Smooth muscle cell (in vitro differentiated cells): ENCODE data around the gene FZR1. TPM values are rescaled to one million over a fixed set of nuclear protein-coding genes. Genes with fewer than 3 reads are reported as not detected.
"Not testable (repeated sequence)": the region's sequence is repeated elsewhere in the genome, so short reads cannot be mapped to it uniquely, and the experiment has no call there.

Source experiments
- DNase-seq: peaks from one replicate; lab custom pipeline; 2025; ENCODE audit not compliant: unreplicated experiment; lab: John Stamatoyannopoulos, UW
- H2AFZ ChIP-seq: fragments of 200-600 bp; sonication (generic); 2 replicates; pipeline ENCODE4 v1.6.0; 2016; ENCODE audit warnings: antibody characterized with exemption, low read depth, mild to moderate bottlenecking
- H3F3A ChIP-seq: fragments of 200-600 bp; sonication (generic); 2 replicates; pipeline ENCODE4 v1.6.0; 2017; ENCODE audit warnings: antibody characterized with exemption, low read depth
- H3K27ac ChIP-seq: fragments of 200-600 bp; sonication (generic); 2 replicates; pipeline ENCODE4 v1.5.1; 2016; ENCODE audit warnings: low read depth, mild to moderate bottlenecking
- H3K27me3 ChIP-seq: fragments of 200-600 bp; sonication (generic); 2 replicates; pipeline ENCODE4 v1.6.1; 2016; ENCODE audit warnings: low read depth, mild to moderate bottlenecking
- H3K36me3 ChIP-seq: fragments of 200-600 bp; sonication (generic); 2 replicates; pipeline ENCODE4 v1.5.1; 2016; ENCODE audit warnings: low read depth
- H3K4me1 ChIP-seq: fragments of 200-600 bp; sonication (generic); 2 replicates; pipeline ENCODE4 v1.5.1; 2016; ENCODE audit warnings: low read depth
- H3K4me2 ChIP-seq: fragments of 200-600 bp; sonication (generic); 2 replicates; pipeline ENCODE4 v1.6.0; 2016; ENCODE audit warnings: mild to moderate bottlenecking
- H3K4me3 ChIP-seq: fragments of 200-600 bp; sonication (generic); 2 replicates; pipeline ENCODE4 v1.5.1; 2016; ENCODE audit warnings: mild to moderate bottlenecking
- H3K79me2 ChIP-seq: fragments of 200-600 bp; sonication (generic); 2 replicates; pipeline ENCODE4 v1.6.0; 2016; ENCODE audit warnings: low read depth, mild to moderate bottlenecking
- H3K9ac ChIP-seq: fragments of 200-600 bp; sonication (generic); 2 replicates; pipeline ENCODE4 v1.6.0; 2016; ENCODE audit warnings: low read depth
- H3K9me3 ChIP-seq: fragments of 200-600 bp; sonication (generic); replicated peaks from 2 replicates; pipeline ENCODE4 v1.5.1; 2016; ENCODE audit warnings: low read depth
- H4K20me1 ChIP-seq: fragments of 200-600 bp; sonication (generic); 2 replicates; pipeline ENCODE4 v1.6.0; 2016; ENCODE audit warnings: low read depth
- WGBS: methylation state at CpG from one replicate; pipeline ENCODE4 v1.1.7; 2016; ENCODE audit warnings: low lambda C conversion rate; 5-methylcytosine and 5-hydroxymethylcytosine counted together
- polyA plus RNA-seq: library from polyadenylated mRNA; unstranded; fragments of >200 nt; fragmentation: Nextera tagmentation; extraction: Ambion mirVana; gene quantifications from 2 replicates; pipeline ENCODE4 v1.2.1, GENCODE V29; 2016
- total RNA-seq: library from RNA; depleted of rRNA; stranded (reverse); fragments of >200 nt; gene quantifications from 2 replicates; pipeline ENCODE4 v1.2.3, GENCODE V29; 2014
- TF ChIP-seq, protein P1 (sequence below): fragments of 200-600 bp; sonication (generic); IDR thresholded peaks from 2 replicates; pipeline ENCODE4 v1.5.1; 2017; ENCODE audit warnings: borderline replicate concordance, mild to moderate bottlenecking, antibody characterized with exemption; ENCODE audit not compliant: insufficient read depth, poor library complexity, severe bottlenecking

Gene FZR1
- total and polyA plus RNA-seq, 2 experiments from 2014 or later = 16.3 to 49.7 TPM

DNA sequence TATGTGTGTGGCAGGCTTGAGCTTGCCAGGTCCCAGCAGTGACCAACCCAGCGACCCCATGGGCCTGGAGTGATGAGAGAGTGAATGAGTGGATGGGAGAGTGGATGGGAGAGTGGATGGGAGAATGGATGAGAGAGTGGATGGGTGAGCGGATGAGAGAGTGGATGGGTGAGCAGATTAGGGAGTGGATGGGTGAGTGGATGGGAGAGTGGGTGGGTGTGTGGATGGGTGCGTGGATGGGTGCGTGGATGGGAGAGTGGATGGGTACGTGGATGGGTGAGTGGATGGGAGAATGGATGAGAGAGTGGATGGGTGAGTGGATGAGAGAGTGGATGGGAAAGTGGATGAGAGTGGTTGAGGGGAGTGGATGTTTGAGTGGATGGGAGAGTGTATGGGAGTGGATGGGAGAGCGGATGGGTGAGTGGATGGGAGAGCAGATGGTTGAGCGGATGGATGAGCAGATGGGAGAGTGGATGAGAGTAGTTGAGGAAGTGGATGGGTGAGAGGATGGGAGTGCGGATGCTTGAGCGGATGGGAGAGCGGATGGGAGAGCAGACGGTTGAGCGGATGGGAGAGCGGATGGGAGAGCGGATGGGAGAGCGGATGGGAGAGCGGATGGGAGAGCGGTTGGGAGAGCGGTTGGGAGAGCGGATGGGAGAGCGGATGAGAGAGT is 22.6 kb downstream of the FZR1 start:
- no peak overlapping the region for H3K4me3 ChIP-seq
- no peaks in the 10 kb centered on the region for H3K36me3 ChIP-seq
- over 99% methylated on average over 17 of the region's 20 CpGs for WGBS
- no peaks in the 10 kb centered on the region for H3K9me3 ChIP-seq
- H3K27me3 ChIP-seq = no peaks in the 10 kb centered on the region
- no peaks in the 10 kb centered on the region for H3K79me2 ChIP-seq
- H3F3A ChIP-seq = no peaks in the 10 kb centered on the region
- H3K4me1 ChIP-seq = no peaks in the 10 kb centered on the region
- TF ChIP-seq, protein P1, sequence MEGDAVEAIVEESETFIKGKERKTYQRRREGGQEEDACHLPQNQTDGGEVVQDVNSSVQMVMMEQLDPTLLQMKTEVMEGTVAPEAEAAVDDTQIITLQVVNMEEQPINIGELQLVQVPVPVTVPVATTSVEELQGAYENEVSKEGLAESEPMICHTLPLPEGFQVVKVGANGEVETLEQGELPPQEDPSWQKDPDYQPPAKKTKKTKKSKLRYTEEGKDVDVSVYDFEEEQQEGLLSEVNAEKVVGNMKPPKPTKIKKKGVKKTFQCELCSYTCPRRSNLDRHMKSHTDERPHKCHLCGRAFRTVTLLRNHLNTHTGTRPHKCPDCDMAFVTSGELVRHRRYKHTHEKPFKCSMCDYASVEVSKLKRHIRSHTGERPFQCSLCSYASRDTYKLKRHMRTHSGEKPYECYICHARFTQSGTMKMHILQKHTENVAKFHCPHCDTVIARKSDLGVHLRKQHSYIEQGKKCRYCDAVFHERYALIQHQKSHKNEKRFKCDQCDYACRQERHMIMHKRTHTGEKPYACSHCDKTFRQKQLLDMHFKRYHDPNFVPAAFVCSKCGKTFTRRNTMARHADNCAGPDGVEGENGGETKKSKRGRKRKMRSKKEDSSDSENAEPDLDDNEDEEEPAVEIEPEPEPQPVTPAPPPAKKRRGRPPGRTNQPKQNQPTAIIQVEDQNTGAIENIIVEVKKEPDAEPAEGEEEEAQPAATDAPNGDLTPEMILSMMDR = no peak
- no peak overlapping the region for H3K27ac ChIP-seq
- no peak overlapping the region for H2AFZ ChIP-seq
- peaks cover 44% of the 10 kb centered on the region for H4K20me1 ChIP-seq
- no peak for DNase-seq
- H3K9ac ChIP-seq = no peak overlapping the region
- H3K4me2 ChIP-seq = no peak overlapping the region

DNA sequence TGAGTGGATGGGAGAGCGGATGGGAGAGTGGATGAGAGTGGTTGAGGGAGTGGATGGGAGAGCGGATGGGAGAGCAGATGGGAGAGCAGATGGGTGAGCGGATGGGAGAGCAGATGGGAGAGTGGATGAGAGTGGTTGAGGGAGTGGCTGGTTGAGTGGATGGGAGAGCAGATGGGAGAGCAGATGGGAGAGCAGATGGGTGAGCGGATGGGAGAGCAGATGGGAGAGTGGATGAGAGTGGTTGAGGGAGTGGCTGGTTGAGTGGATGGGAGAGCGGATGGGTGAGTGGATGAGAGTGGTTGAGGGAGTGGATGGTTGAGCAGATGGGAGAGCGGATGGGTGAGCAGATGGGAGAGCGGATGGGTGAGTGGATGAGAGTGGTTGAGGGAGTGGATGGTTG is 23.2 kb downstream of the FZR1 start:
- H3K4me2 ChIP-seq, H2AFZ ChIP-seq, H3K27ac ChIP-seq, H3K9ac ChIP-seq, H3F3A ChIP-seq, H3K4me1 ChIP-seq, H3K4me3 ChIP-seq, DNase-seq, H3K27me3 ChIP-seq, H3K36me3 ChIP-seq, H3K9me3 ChIP-seq, H3K79me2 ChIP-seq: not testable (repeated sequence)
- WGBS = 100% methylated on average over 6 of the region's 7 CpGs
- peaks cover 38% of the 10 kb centered on the region for H4K20me1 ChIP-seq

DNA sequence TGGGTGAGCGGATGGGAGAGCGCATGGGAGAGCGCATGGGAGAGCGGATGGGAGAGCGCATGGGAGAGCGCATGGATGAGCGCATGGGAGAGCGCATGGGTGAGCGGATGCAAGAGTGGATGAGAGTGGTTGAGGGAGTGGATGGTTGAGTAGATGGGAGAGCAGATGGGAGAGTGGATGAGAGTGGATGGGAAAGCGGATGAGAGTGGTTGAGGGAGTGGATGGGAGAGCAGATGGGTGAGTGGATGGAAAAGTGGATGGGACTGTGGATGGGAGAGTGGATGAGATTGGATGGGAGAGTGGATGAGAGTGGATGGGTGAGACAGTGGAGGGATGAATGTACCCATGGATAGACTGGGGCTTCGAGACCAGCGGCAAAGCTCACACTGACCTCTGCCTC is 24.3 kb downstream of the FZR1 start:
- Histone ChIP-seq H3K27ac (no peak overlapping the region), H3K4me2 (no peak overlapping the region), H3K79me2 (no peaks in the 10 kb centered on the region), H3F3A (no peaks in the 10 kb centered on the region), H3K4me3 (no peak overlapping the region), H3K9ac (no peak overlapping the region), H4K20me1 (peaks cover 28% of the 10 kb centered on the region), H3K36me3 (no peaks in the 10 kb centered on the region), H3K4me1 (no peaks in the 10 kb centered on the region), H3K9me3 (no peaks in the 10 kb centered on the region), H3K27me3 (no peaks in the 10 kb centered on the region), H2AFZ (no peak overlapping the region)
- TF ChIP-seq, protein P1 = no peak
- 96% methylated on average over 10 of the region's 12 CpGs for WGBS
- DNase-seq = no peak

DNA sequence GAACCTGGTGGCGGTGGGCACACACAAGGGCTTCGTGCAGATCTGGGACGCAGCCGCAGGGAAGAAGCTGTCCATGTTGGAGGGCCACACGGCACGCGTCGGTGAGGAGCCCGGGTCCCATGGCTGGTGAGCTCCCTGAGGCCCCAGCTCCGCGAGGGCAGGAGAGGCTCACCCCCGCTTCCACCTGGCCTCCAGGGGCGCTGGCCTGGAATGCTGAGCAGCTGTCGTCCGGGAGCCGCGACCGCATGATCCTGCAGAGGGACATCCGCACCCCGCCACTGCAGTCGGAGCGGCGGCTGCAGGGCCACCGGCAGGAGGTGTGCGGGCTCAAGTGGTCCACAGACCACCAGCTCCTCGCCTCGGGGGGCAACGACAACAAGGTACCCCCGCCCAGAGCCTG is 25.6 kb downstream of the FZR1 start:
- H3K27ac ChIP-seq = no peak overlapping the region
- no peaks in the 10 kb centered on the region for H3K9me3 ChIP-seq
- H3K36me3 ChIP-seq = no peaks in the 10 kb centered on the region
- no peak overlapping the region for H3K4me3 ChIP-seq
- TF ChIP-seq, protein P1 = no peak
- H3K27me3 ChIP-seq = no peaks in the 10 kb centered on the region
- H2AFZ ChIP-seq = no peak overlapping the region
- no peak overlapping the region for H3K9ac ChIP-seq
- DNase-seq = no peak
- WGBS = 95% methylated on average over 24 of the region's 29 CpGs
- no peak overlapping the region for H3K4me2 ChIP-seq
- peaks cover 16% of the 10 kb centered on the region for H4K20me1 ChIP-seq
- H3F3A ChIP-seq = no peaks in the 10 kb centered on the region
- no peaks in the 10 kb centered on the region for H3K4me1 ChIP-seq
- H3K79me2 ChIP-seq = no peaks in the 10 kb centered on the region
